Adrenal gland (tissue), 12 donors: ENCODE data around the gene LYRM4. TPM values are rescaled to one million over a fixed set of nuclear protein-coding genes. Genes with fewer than 3 reads are reported as not detected.

Experiments used
- DNase-seq, 7 donors: peaks; one replicate each; pipeline ENCODE4 v3.0.0-alpha.2; 2019 to 2020
- H3K27ac ChIP-seq, 5 donors: fragments of 200-600 bp; sonication (generic) in 4 of 5; 1 replicate in 3 of 5; 2 replicates in 2 of 5; pipeline versions ENCODE4 v1.5.1 to v1.8.0; 2016 to 2020; ENCODE audit warnings: mild to moderate bottlenecking in 1 of 5
- H3K27me3 ChIP-seq: fragments of 200-600 bp; 2 replicates; pipeline ENCODE4 v1.8.0; 2021
- H3K36me3 ChIP-seq, 2 donors: fragments of 200-600 bp; replicated peaks in 1 of 2; 1 replicate in 1 of 2; 2 replicates in 1 of 2; pipeline versions ENCODE4 v1.5.1 to v1.8.0; 2018 to 2022
- H3K4me1 ChIP-seq, 2 donors: fragments of 200-600 bp; replicated peaks in 1 of 2; 1 replicate in 1 of 2; 2 replicates in 1 of 2; pipeline versions ENCODE4 v1.5.1 to v1.8.0; 2018 to 2021
- H3K4me3 ChIP-seq, 4 donors: fragments of 200-600 bp; sonication (generic) in 3 of 4; one replicate each; pipeline ENCODE4 v1.5.1; 2016 to 2018
- H3K9me3 ChIP-seq, 3 donors: fragments of 200-600 bp; sonication (generic) in 1 of 3; replicated peaks in 1 of 3; 1 replicate in 2 of 3; 2 replicates in 1 of 3; pipeline versions ENCODE4 v1.5.1 to v1.8.0; 2016 to 2021
- CTCF ChIP-seq, 6 experiments: fragments of 450-650 bp in 4 of 6; fragments of 200-600 bp in 2 of 6; sonication (generic) in 1 of 6; IDR thresholded peaks; 1 replicate in 5 of 6; 2 replicates in 1 of 6; pipeline versions ENCODE4 v1.5.1 to v1.8.0; 2016 to 2021; ENCODE audit warnings: antibody characterized with exemption in 6 of 6, mild to moderate bottlenecking in 2 of 6, moderate library complexity in 1 of 6
- POLR2A ChIP-seq, 2 donors: fragments of 450-650 bp; IDR thresholded peaks; one replicate each; pipeline ENCODE4 v1.6.1; 2017; ENCODE audit warnings: antibody characterized with exemption in 2 of 2, mild to moderate bottlenecking in 2 of 2, moderate library complexity in 1 of 2
- WGBS, 4 donors: extraction: QIAGEN DNeasy Blood & Tissue Kit in 2 of 4; methylation state at CpG; one replicate each; pipeline versions ENCODE4 v1.1.5 to v1.1.7; 2013 to 2017; 5-methylcytosine and 5-hydroxymethylcytosine counted together
- intact Hi-C, 2 donors: fragments of 100-400 bp; cut with DNase I; formaldehyde crosslinking; loops; one replicate each; pipeline versions ENCODE4 v1.14.1 to v1.15.0; 2022 to 2023
- polyA plus RNA-seq, 3 donors: library from polyadenylated mRNA; stranded (reverse); fragments of 200-250 nt in 2 of 3; fragments of 350-450 nt in 1 of 3; fragmentation: Illumina TruSeq in 1 of 3; extraction: RNeasy Lipid Tissue Mini Kit (QIAGEN cat#74804) in 1 of 3; gene quantifications; one replicate each; pipeline ENCODE4 v1.2.3, GENCODE V29; 2013 to 2014
- total RNA-seq, 9 donors: library from RNA; depleted of rRNA in 4 of 9; stranded (reverse); fragments of >200 nt in 4 of 9; fragments of 120-200 nt in 1 of 9; fragmentation: NEBNext Ultra II Directional in 1 of 9; extraction: Animal tissue kit (Norgen Biotek cat#: 25700) in 1 of 9; gene quantifications; one replicate each; pipeline versions ENCODE4 v1.1.0 to v1.2.4, GENCODE V29; 2013 to 2023
- donor health status: healthy with polysubstance abuse.
- donor health status: Bipolar disorder and iron deficiency.
- donor health status: DM: yes; HTN: yes; CAD: no.
- donor health status: DM: no; HTN: no; CAD: no.
- donor health status: DM: no; HTN: no; CAD: no.
- donor health status: DM: yes; HTN: yes; CAD: no.

The LYRM4 gene
- total and polyA plus RNA-seq, 12 donors: 16.1 to 65.1 (median 29.9) TPM

- no peak for TF ChIP-seq CTCF (IDR thresholded peaks at IDR 0.05)
- TF ChIP-seq POLR2A (IDR thresholded peaks at IDR 0.05): no peak
- no peak for DNase-seq
- intact Hi-C loops: no loop called here
- Histone ChIP-seq H3K36me3 (no peaks in the 10 kb centered on the region), H3K4me3 (no peak overlapping the region), H3K9me3 (no peaks in the 10 kb centered on the region), H3K27me3 (no peaks in the 10 kb centered on the region), H3K27ac (no peak overlapping the region), H3K4me1 (peaks cover 0 to 7% of the 10 kb centered on the region in 2 donors)
- WGBS, 4 donors: 97 to 98% (median 97%) methylated on average over 5 of the region's 5 CpGs
These were observed 24.8 kb upstream of the LYRM4 start for GRCh38 chr6:5285526-5285925.

DNA sequence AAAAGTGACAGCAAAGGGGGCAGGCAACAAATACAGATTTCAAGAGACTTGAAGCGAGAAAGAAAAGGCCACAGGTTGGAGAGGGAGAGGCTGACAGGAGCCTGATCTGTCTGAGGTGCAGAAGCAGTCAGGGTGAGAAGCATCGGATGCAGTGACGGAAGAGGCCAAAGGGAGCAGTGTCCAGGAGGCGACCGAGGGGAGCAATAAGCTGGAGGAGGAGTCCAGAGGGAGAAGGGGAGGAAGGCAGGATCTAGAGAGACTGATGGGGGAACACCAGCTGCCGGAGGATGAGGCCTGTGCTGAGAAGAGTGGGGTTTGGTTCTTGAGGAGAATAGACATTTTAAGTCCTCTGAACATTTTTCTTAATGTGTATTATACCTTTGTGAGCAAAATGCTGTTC, 24.3 kb upstream of the LYRM4 start:
- no peak overlapping the region for H3K4me3 ChIP-seq
- no peak for TF ChIP-seq CTCF (IDR thresholded peaks at IDR 0.05)
- TF ChIP-seq POLR2A (IDR thresholded peaks at IDR 0.05): no peak
- H3K4me1 ChIP-seq: peaks cover 0 to 7% of the 10 kb centered on the region in 2 donors
- no peaks in the 10 kb centered on the region for H3K27me3 ChIP-seq
- no peak overlapping the region for H3K27ac ChIP-seq
- no peaks in the 10 kb centered on the region for H3K9me3 ChIP-seq
- intact Hi-C loops: no loop called here
- 91 to 95% (median 94%) methylated on average over 6 of the region's 6 CpGs for whole genome bisulfite sequencing, 4 donors
- H3K36me3 ChIP-seq: no peaks in the 10 kb centered on the region
- no peak for DNase-seq

DNA sequence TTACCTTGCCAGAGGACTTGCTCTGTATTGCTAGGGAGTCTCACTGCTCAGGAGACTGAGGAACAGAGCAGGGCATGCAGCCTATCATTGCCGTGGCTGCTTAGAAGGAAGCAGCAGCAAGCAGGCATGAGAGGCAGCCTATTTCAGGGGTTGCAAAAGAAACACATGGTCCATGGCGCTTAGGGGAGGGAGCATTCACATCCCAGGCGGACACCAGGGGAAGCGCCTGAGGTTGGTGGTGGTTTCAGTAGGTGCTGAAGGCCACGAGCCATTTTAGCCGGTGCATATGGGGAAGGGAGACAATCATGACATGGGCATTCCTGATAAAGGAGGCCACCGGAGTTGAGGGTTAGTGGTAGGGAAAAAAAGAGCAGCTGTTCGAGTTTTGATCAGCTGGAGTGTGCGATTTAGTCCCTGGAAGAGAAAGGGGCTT, 21.5 kb upstream of the LYRM4 start:
- TF ChIP-seq POLR2A (IDR thresholded peaks at IDR 0.05): no peak
- no peak for TF ChIP-seq CTCF (IDR thresholded peaks at IDR 0.05)
- intact Hi-C loops: no loop called here
- no peaks in the 10 kb centered on the region for H3K4me1 ChIP-seq
- no peaks in the 10 kb centered on the region for H3K36me3 ChIP-seq
- no peaks in the 10 kb centered on the region for H3K27me3 ChIP-seq
- WGBS, 4 donors: 84 to 93% (median 85%) methylated on average over 9 of the region's 9 CpGs
- no peak overlapping the region for H3K4me3 ChIP-seq
- DNase-seq: no peak
- H3K27ac ChIP-seq: no peak overlapping the region
- H3K9me3 ChIP-seq: no peaks in the 10 kb centered on the region

- H3K27ac ChIP-seq: no peak overlapping the region
- TF ChIP-seq CTCF (IDR thresholded peaks at IDR 0.05): no peak
- TF ChIP-seq POLR2A (IDR thresholded peaks at IDR 0.05): no peak
- intact Hi-C loops: no loop called here
- WGBS, 4 donors: 74 to 80% (median 77%) methylated on average over 2 of the region's 2 CpGs
- no peak overlapping the region for H3K4me3 ChIP-seq
- H3K9me3 ChIP-seq: no peaks in the 10 kb centered on the region
- no peaks in the 10 kb centered on the region for H3K36me3 ChIP-seq
- no peaks in the 10 kb centered on the region for H3K4me1 ChIP-seq
- DNase-seq: no peak
- H3K27me3 ChIP-seq: no peaks in the 10 kb centered on the region
These were observed 20.2 kb upstream of the LYRM4 start for GRCh38 chr6:5280920-5281319.
